CD14-positive monocyte (primary cell): Measurements from ENCODE around the gene CEP83. TPM values are rescaled to one million over a fixed set of nuclear protein-coding genes. Genes with fewer than 3 reads are reported as not detected.

Experiments
- DNase-seq, 3 donors: peaks; one replicate each; pipeline ENCODE4 v3.0.0-alpha.2; 2011 to 2022
- H2AFZ ChIP-seq: 2 replicates; pipeline ENCODE4 v1.6.0; 2012; ENCODE audit warnings: mild to moderate bottlenecking, low read depth, low read length, inconsistent platforms; ENCODE audit not compliant: insufficient read depth, poor library complexity, severe bottlenecking
- H3K27ac ChIP-seq, 2 donors: 1 replicate in 1 of 2; 2 replicates in 1 of 2; pipeline ENCODE4 v1.5.1; 2012 to 2013; ENCODE audit warnings: low read length in 2 of 2, control low read depth in 1 of 2, inconsistent platforms in 1 of 2, low read depth in 1 of 2, mild to moderate bottlenecking in 1 of 2
- H3K27me3 ChIP-seq, 2 donors: one replicate each; pipeline versions ENCODE4 v1.6.0 to v1.6.1; 2011 to 2013; ENCODE audit warnings: low read length in 2 of 2; ENCODE audit not compliant: control insufficient read depth in 2 of 2, insufficient read depth in 2 of 2
- H3K36me3 ChIP-seq, 2 donors: replicated peaks in 1 of 2; 1 replicate in 1 of 2; 2 replicates in 1 of 2; pipeline versions ENCODE4 v1.5.1 to v1.6.1; 2012 to 2013; ENCODE audit warnings: low read length in 2 of 2, control low read depth in 1 of 2, inconsistent platforms in 1 of 2, mild to moderate bottlenecking in 1 of 2; ENCODE audit not compliant: insufficient read depth in 2 of 2, control insufficient read depth in 1 of 2
- H3K4me1 ChIP-seq, 2 donors: 1 replicate in 1 of 2; 2 replicates in 1 of 2; pipeline versions ENCODE4 v1.5.1 to v1.6.1; 2012 to 2013; ENCODE audit warnings: low read length in 2 of 2, control low read depth in 1 of 2, inconsistent platforms in 1 of 2, mild to moderate bottlenecking in 1 of 2, moderate library complexity in 1 of 2; ENCODE audit not compliant: insufficient read depth in 2 of 2, control insufficient read depth in 1 of 2
- H3K4me2 ChIP-seq: replicated peaks from 2 replicates; pipeline ENCODE3; 2012; ENCODE audit warnings: low read length, moderate library complexity, mild to moderate bottlenecking; ENCODE audit not compliant: poor library complexity, severe bottlenecking; ENCODE audit errors: extremely low read depth
- H3K4me3 ChIP-seq, 3 experiments: fragments of 200-600 bp in 1 of 3; sonication (generic) in 1 of 3; replicated peaks in 1 of 3; 1 replicate in 2 of 3; 2 replicates in 1 of 3; pipeline ENCODE4 v1.5.1; 2011 to 2013; ENCODE audit warnings: low read length in 3 of 3, mild to moderate bottlenecking in 3 of 3, control low read depth in 2 of 3, low read depth in 2 of 3, inconsistent platforms in 1 of 3, moderate library complexity in 1 of 3
- H3K79me2 ChIP-seq: 2 replicates; pipeline ENCODE4 v1.6.0; 2012; ENCODE audit warnings: mild to moderate bottlenecking, control low read depth, inconsistent platforms, low read length, moderate library complexity; ENCODE audit not compliant: insufficient read depth
- H3K9ac ChIP-seq: 2 replicates; pipeline ENCODE4 v1.6.0; 2017; ENCODE audit warnings: low read length, mild to moderate bottlenecking; ENCODE audit not compliant: insufficient read depth, poor library complexity, severe bottlenecking
- H3K9me3 ChIP-seq, 2 donors: replicated peaks in 1 of 2; 1 replicate in 1 of 2; 2 replicates in 1 of 2; pipeline versions ENCODE4 v1.5.1 to v1.6.1; 2012 to 2013; ENCODE audit warnings: low read length in 2 of 2, control low read depth in 1 of 2; ENCODE audit not compliant: control insufficient read depth in 1 of 2, insufficient read depth in 1 of 2
- H4K20me1 ChIP-seq: 2 replicates; pipeline ENCODE4 v1.6.0; 2012; ENCODE audit warnings: mild to moderate bottlenecking, low read length, control low read depth, moderate library complexity; ENCODE audit not compliant: insufficient read depth
- H3K27ac Mint-ChIP-seq, 7 donors: one replicate each; pipeline ENCODE4 v1.8.0; 2020; ENCODE audit warnings: mild to moderate bottlenecking in 7 of 7, mixed read lengths in 7 of 7, moderate library complexity in 6 of 7, inconsistent platforms in 2 of 7
- H3K27me3 Mint-ChIP-seq, 3 donors: one replicate each; pipeline ENCODE4 v1.8.0; 2021 to 2022; ENCODE audit warnings: low read depth in 3 of 3, mild to moderate bottlenecking in 3 of 3, mixed read lengths in 3 of 3, moderate library complexity in 3 of 3, inconsistent platforms in 1 of 3
- H3K36me3 Mint-ChIP-seq, 2 donors: one replicate each; pipeline ENCODE4 v1.8.0; 2020; ENCODE audit warnings: mixed read lengths in 2 of 2, inconsistent platforms in 1 of 2, mild to moderate bottlenecking in 1 of 2
- H3K4me1 Mint-ChIP-seq: one replicate; pipeline ENCODE4 v1.8.0; 2020; ENCODE audit warnings: mild to moderate bottlenecking, mixed read lengths
- H3K4me3 Mint-ChIP-seq, 2 donors: one replicate each; pipeline ENCODE4 v1.8.0; 2020; ENCODE audit warnings: mild to moderate bottlenecking in 2 of 2, mixed read lengths in 2 of 2, moderate library complexity in 1 of 2
- H3K9me3 Mint-ChIP-seq, 7 donors: one replicate each; pipeline ENCODE4 v1.8.0; 2020 to 2022; ENCODE audit warnings: mixed read lengths in 7 of 7, mild to moderate bottlenecking in 6 of 7, moderate library complexity in 6 of 7, inconsistent platforms in 2 of 7
- WGBS: methylation state at CpG from one replicate; pipeline ENCODE4 v1.1.5; 2013; ENCODE audit warnings: missing lambda C conversion rate; ENCODE audit not compliant: insufficient coverage; 5-methylcytosine and 5-hydroxymethylcytosine counted together
- intact Hi-C, 2 donors: fragments of 100-400 bp; cut with micrococcal nuclease; formaldehyde crosslinking; loops; one replicate each; pipeline versions ENCODE4 v1.15.0 to v1.15.1; 2023
- polyA plus RNA-seq, 3 donors: library from polyadenylated mRNA; depleted of rRNA in 1 of 3; unstranded in 2 of 3; stranded (reverse) in 1 of 3; fragments of 300-500 nt in 2 of 3; fragments of >200 nt in 1 of 3; fragmentation: Illumina TruSeq in 2 of 3; gene quantifications; 1 replicate in 2 of 3; 2 replicates in 1 of 3; pipeline ENCODE4 v1.2.3, GENCODE V29; 2012 to 2021
- TF ChIP-seq, protein P1 (sequence below): fragments of 200-600 bp; IDR thresholded peaks from one replicate; pipeline ENCODE4 v1.8.0; 2022; ENCODE audit warnings: antibody characterized with exemption, mild to moderate bottlenecking

The CEP83 gene
- polyA plus RNA-seq, 3 donors, result 0.73 to 3.1 (median 1.0) TPM

DNA sequence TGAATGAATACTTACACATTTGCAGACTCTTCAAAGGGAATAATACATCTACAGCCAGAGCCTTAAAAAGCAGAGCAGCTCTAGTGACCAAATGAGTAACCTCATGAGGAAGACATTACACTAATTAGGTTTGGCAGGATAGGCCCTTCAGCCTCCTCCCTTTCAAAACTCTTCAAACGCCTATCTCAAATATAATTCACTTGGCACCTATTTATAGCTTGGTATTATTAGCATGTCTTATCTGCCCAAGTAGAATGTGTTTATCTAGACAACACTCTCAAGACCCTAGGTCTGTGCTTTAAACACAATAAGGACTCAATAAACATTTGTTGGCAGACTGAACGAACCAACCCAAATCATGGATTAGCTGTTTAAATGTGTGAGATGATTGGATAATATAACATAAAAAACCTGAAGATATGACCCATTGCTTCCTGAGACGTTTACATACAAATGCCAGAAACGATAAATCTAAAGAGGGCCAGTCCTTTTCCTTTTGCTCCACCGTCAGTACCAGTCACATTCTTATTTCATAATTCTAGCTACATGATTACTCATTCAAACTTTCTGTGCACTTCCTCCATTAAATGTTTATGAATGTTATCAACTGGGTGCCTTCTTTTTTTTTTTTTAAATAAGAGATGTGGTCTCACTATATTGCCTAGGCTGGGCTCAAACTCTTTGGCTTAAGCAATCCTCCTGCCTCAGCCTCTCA is 123.3 kb downstream of the CEP83 start:
- Histone ChIP-seq H3K27me3 (no peaks in the 10 kb centered on the region), H2AFZ (no peak overlapping the region), H3K4me3 (no peak overlapping the region), H3K9me3 (no peaks in the 10 kb centered on the region), H3K36me3 (peaks cover 0 to 5% of the 10 kb centered on the region in 2 donors), H3K27ac (peak overlapping the region in 1 of 2 donors; percentile 20), H3K79me2 (no peaks in the 10 kb centered on the region), H3K4me1 (peaks cover 9 to 10% of the 10 kb centered on the region in 2 donors), H4K20me1 (no peaks in the 10 kb centered on the region), H3K9ac (no peak overlapping the region), H3K4me2 (no peak overlapping the region)
- Mint-ChIP-seq H3K4me1 (peaks cover 15% of the 10 kb centered on the region), H3K4me3 (no peak overlapping the region), H3K27ac (peak overlapping the region in 6 of 7 donors; percentile 8 to 65 (median 40)), H3K9me3 (no peaks in the 10 kb centered on the region), H3K27me3 (no peaks in the 10 kb centered on the region), H3K36me3 (peaks cover 12 to 16% of the 10 kb centered on the region in 2 donors)
- intact Hi-C loops, result no loop called here
- peak; percentile 25 to 55 (median 55) for DNase-seq
- TF ChIP-seq, protein P1, sequence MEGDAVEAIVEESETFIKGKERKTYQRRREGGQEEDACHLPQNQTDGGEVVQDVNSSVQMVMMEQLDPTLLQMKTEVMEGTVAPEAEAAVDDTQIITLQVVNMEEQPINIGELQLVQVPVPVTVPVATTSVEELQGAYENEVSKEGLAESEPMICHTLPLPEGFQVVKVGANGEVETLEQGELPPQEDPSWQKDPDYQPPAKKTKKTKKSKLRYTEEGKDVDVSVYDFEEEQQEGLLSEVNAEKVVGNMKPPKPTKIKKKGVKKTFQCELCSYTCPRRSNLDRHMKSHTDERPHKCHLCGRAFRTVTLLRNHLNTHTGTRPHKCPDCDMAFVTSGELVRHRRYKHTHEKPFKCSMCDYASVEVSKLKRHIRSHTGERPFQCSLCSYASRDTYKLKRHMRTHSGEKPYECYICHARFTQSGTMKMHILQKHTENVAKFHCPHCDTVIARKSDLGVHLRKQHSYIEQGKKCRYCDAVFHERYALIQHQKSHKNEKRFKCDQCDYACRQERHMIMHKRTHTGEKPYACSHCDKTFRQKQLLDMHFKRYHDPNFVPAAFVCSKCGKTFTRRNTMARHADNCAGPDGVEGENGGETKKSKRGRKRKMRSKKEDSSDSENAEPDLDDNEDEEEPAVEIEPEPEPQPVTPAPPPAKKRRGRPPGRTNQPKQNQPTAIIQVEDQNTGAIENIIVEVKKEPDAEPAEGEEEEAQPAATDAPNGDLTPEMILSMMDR, result no peak
- 0% methylated on average over 1 of the region's 5 CpGs for WGBS

DNA sequence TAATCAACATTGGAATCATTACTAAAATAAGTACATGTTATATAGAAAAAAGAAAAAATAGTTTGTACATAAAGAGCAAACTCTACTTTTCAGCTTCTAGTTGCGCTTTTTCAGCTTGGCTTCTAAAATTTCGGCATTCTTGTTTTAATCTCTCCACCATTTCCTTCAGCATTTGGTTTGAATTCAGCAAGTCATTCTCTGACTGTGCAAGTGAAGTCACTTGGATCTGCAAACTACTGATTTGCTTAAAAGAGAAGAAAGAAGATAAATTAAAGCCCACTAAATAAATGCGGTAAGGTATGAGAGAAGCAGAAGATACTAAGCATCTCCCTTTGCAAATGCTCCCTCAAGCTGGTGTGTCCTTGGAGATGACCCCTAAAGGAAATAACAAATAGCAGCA is 126.3 kb downstream of the CEP83 start:
- no peak overlapping the region for H3K27ac Mint-ChIP-seq
- H3K9me3 Mint-ChIP-seq, result no peaks in the 10 kb centered on the region
- WGBS, result no CpG with 5 or more reads among the region's 3 CpGs
- Histone ChIP-seq H3K79me2 (no peaks in the 10 kb centered on the region), H3K36me3 (peaks cover 0 to 12% of the 10 kb centered on the region in 2 donors), H4K20me1 (no peaks in the 10 kb centered on the region), H3K4me3 (no peak overlapping the region), H3K27me3 (no peaks in the 10 kb centered on the region), H2AFZ (no peak overlapping the region), H3K27ac (no peak overlapping the region), H3K9ac (no peak overlapping the region), H3K4me2 (no peak overlapping the region), H3K4me1 (peaks cover 9 to 10% of the 10 kb centered on the region in 2 donors), H3K9me3 (no peaks in the 10 kb centered on the region)
- TF ChIP-seq, protein P1, result no peak
- intact Hi-C loops, result no loop called here
- no peaks in the 10 kb centered on the region for H3K27me3 Mint-ChIP-seq
- H3K4me1 Mint-ChIP-seq, result peaks cover 15% of the 10 kb centered on the region
- H3K36me3 Mint-ChIP-seq, result peaks cover 25 to 29% of the 10 kb centered on the region in 2 donors
- H3K4me3 Mint-ChIP-seq, result no peak overlapping the region
- DNase-seq, result no peak
